HEK293T (cell line): ENCODE data around the gene EWSR1.

Source experiments
- ARNT ChIP-seq: fragments of 450-650 bp; IDR thresholded peaks from 2 replicates; pipeline ENCODE4 v1.6.1; 2017; ENCODE audit warnings: mild to moderate bottlenecking
- BHLHE40 ChIP-seq: fragments of 450-650 bp; IDR thresholded peaks from 2 replicates; pipeline ENCODE4 v1.6.1; 2016; ENCODE audit warnings: mild to moderate bottlenecking, moderate library complexity, borderline replicate concordance
- ELF4 ChIP-seq: fragments of 450-650 bp; IDR thresholded peaks from 2 replicates; pipeline ENCODE4 v1.6.1; 2017; ENCODE audit warnings: antibody characterized with exemption
- FOXA1 ChIP-seq: fragments of 450-650 bp; IDR thresholded peaks from 2 replicates; pipeline ENCODE4 v1.6.1; 2016; ENCODE audit warnings: mild to moderate bottlenecking
- FOXK2 ChIP-seq: fragments of 450-650 bp; IDR thresholded peaks from 2 replicates; pipeline ENCODE4 v1.6.1; 2016; ENCODE audit warnings: mild to moderate bottlenecking
- FOXM1 ChIP-seq: fragments of 450-650 bp; IDR thresholded peaks from 2 replicates; pipeline ENCODE4 v1.6.1; 2017; ENCODE audit warnings: mild to moderate bottlenecking, borderline replicate concordance
- HDGF ChIP-seq: fragments of 450-650 bp; IDR thresholded peaks from 2 replicates; pipeline ENCODE4 v1.6.1; 2017; ENCODE audit warnings: antibody characterized with exemption, borderline replicate concordance
- L3MBTL2 ChIP-seq: fragments of 450-650 bp; conservative IDR thresholded peaks from 2 replicates; pipeline ENCODE4 v1.6.1; 2016; ENCODE audit warnings: mild to moderate bottlenecking
- NFRKB ChIP-seq: fragments of 450-650 bp; IDR thresholded peaks from 2 replicates; pipeline ENCODE4 v1.6.1; 2016; ENCODE audit warnings: mild to moderate bottlenecking, moderate library complexity
- PKNOX1 ChIP-seq: fragments of 450-650 bp; IDR thresholded peaks from 2 replicates; pipeline ENCODE4 v1.6.1; 2016
- SP1 ChIP-seq: fragments of 450-650 bp; IDR thresholded peaks from 2 replicates; pipeline ENCODE4 v1.6.1; 2017
- SUZ12 ChIP-seq: fragments of 450-650 bp; IDR thresholded peaks from 2 replicates; pipeline ENCODE4 v1.6.1; 2016; ENCODE audit warnings: mild to moderate bottlenecking
- TARDBP ChIP-seq: fragments of 450-650 bp; IDR thresholded peaks from 2 replicates; pipeline ENCODE4 v1.6.1; 2016
- ZNF384 ChIP-seq: fragments of 450-650 bp; IDR thresholded peaks from 2 replicates; pipeline ENCODE4 v1.6.1; 2016

- TF ChIP-seq L3MBTL2 (no peak), ARNT (no peak), HDGF (no peak), BHLHE40 (no peak), SUZ12 (no peak), SP1 (no peak), TARDBP (no peak), FOXM1 (no peak), FOXA1 (no peak), NFRKB (no peak), FOXK2 (no peak), ZNF384 (no peak), ELF4 (no peak), PKNOX1 (no peak)
Measured at GRCh38 chr22:29339381-29340235, 71.5 kb downstream of the EWSR1 start.
